Transverse colon (tissue), 4 donors: Measurements from ENCODE around the gene SCGB1A1.
A peak's percentile ranks its signal among the peaks of the same experiment; 100 is the strongest.

Experiments used
- EP300 ChIP-seq: sonication (generic); formaldehyde crosslinking; IDR thresholded peaks from one replicate; pipeline ENCODE4 v1.6.1; 2017; ENCODE audit warnings: antibody characterized with exemption, low read depth
- POLR2A ChIP-seq: fragments of 450-650 bp; IDR thresholded peaks from one replicate; pipeline ENCODE4 v1.6.1; 2016; ENCODE audit warnings: antibody characterized with exemption, mild to moderate bottlenecking, moderate library complexity
- POLR2AphosphoS5 ChIP-seq, 3 donors: sonication (generic); formaldehyde crosslinking; IDR thresholded peaks; one replicate each; pipeline ENCODE4 v1.6.1; 2016; ENCODE audit warnings: antibody characterized with exemption in 3 of 3
- TF ChIP-seq, protein P1 (sequence below), 5 experiments: fragments of 200-600 bp in 3 of 5; fragments of 450-650 bp in 2 of 5; sonication (generic) in 3 of 5; IDR thresholded peaks; 1 replicate in 2 of 5; 2 replicates in 3 of 5; pipeline ENCODE4 v1.5.1; 2016 to 2017; ENCODE audit warnings: antibody characterized with exemption in 5 of 5, inconsistent platforms in 3 of 5, mild to moderate bottlenecking in 2 of 5, moderate library complexity in 1 of 5

DNA sequence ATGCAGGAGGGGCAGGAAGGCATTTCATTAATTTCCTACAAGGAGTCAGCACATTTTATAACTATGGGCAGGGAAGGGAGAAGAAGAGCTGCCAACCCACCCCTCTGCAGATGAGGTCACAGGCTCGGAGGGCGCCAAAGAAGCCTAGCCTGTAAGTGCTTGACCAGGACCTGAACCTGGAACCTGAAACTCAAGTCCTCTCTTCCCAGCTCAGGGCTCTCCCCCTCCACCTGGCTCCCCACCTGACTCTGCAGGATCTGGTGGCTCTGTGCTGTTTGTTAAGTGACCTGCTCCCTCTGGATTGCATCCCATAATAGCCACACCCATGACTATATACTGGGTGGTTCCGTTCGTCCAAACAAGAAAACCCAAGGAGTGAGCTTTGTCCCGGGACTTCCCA, 27.3 kb downstream of the SCGB1A1 start:
- TF ChIP-seq, protein P1, sequence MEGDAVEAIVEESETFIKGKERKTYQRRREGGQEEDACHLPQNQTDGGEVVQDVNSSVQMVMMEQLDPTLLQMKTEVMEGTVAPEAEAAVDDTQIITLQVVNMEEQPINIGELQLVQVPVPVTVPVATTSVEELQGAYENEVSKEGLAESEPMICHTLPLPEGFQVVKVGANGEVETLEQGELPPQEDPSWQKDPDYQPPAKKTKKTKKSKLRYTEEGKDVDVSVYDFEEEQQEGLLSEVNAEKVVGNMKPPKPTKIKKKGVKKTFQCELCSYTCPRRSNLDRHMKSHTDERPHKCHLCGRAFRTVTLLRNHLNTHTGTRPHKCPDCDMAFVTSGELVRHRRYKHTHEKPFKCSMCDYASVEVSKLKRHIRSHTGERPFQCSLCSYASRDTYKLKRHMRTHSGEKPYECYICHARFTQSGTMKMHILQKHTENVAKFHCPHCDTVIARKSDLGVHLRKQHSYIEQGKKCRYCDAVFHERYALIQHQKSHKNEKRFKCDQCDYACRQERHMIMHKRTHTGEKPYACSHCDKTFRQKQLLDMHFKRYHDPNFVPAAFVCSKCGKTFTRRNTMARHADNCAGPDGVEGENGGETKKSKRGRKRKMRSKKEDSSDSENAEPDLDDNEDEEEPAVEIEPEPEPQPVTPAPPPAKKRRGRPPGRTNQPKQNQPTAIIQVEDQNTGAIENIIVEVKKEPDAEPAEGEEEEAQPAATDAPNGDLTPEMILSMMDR (IDR thresholded peaks at IDR 0.05) = no peak
- TF ChIP-seq POLR2A (no peak), POLR2AphosphoS5 (IDR thresholded peaks at IDR 0.05) (peak in 1 of 3 donors; percentile 17), EP300 (no peak)
